Measurements from ENCODE around the gene SNTB2. TPM values are rescaled to one million over a fixed set of nuclear protein-coding genes. Genes with fewer than 3 reads are reported as not detected.
A peak's percentile ranks its signal among the peaks of the same experiment; 100 is the strongest.

SNTB2 gene
- total and polyA plus RNA-seq, 2 of the 4 experiments (the other 2 are of a cell fraction) = 23.5 to 47.5 TPM

DNA sequence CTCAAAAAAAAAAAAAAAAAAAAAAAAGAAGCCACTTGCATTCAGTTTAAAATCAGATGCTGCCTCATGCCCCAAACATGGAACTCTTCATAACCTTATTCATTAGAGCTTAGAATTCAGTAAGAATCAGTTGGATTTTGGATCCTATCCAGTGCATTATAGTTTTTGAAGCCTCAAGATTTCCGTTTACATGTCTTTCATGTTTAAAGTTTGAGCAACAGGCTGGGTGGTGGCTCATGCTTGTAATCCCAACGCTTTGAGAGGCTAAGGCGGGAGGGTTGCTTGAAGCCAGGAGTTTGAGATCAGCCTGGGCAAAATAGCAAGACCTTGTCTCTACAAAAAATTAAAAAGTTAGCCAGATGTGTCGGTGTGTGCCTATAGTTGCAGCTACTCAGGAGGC, 55.0 kb downstream of the SNTB2 start:
- CTCF ChIA-PET = interaction anchor here (0.6 to 0.9 kb wide), 3 partner anchors 20 to 53 kb away, joined by 3 to 5 read pairs (median 4); no protein-coding TSS in a partner anchor
- DNase-seq = peak; percentile 76
- H3K18ac ChIP-seq (ENCODE audit: low read depth, low read length) = peak overlapping the region; percentile 20; the same call in 1 of the 2 replicates
- no peak overlapping the region for H3K9ac ChIP-seq (ENCODE audit: low read depth, low read length)
- H3K4me2 ChIP-seq (ENCODE audit: low read depth, low read length) = no peak overlapping the region
- peak overlapping the region; percentile 78; the same call in 1 of the 2 replicates for H2AK5ac ChIP-seq (ENCODE audit: low read depth, low read length)
- dilution Hi-C loops (cut with HindIII; ENCODE audit: low sequenced_read_pairs, unreplicated experiment) = no loop called here
- H4K8ac ChIP-seq (ENCODE audit: low read depth in 2 of 2, low read length in 2 of 2) = peak overlapping the region in 1 of 2 experiments; percentile 68; a peak in 2 of 4 replicates
- peak overlapping the region; percentile 66; the same call in 1 of the 2 replicates for H3K4ac ChIP-seq (ENCODE audit: low read depth, low read length)
- ATAC-seq (ENCODE audit: low read depth) = peak; percentile 31; the same call in 1 of the 2 replicates
- peaks cover 40% of the 10 kb centered on the region; the same call in 1 of the 2 replicates for H4K20me1 ChIP-seq (ENCODE audit: insufficient read depth, low read length)
- no peaks in the 10 kb centered on the region for H3K27me3 ChIP-seq (ENCODE audit: control insufficient read depth, insufficient read depth, low read length)
- no peak overlapping the region for H2AFZ ChIP-seq (replicated peaks; ENCODE audit: low read length, poor library complexity)
- peaks cover 12% of the 10 kb centered on the region for H3K9me1 ChIP-seq (ENCODE audit: insufficient read depth, low read length)
- peaks cover 5% of the 10 kb centered on the region for H3K36me3 ChIP-seq (ENCODE audit: control insufficient read depth, insufficient read depth, low read length)
- H2BK5ac ChIP-seq (ENCODE audit: low read depth, low read length, poor library complexity, severe bottlenecking) = peak overlapping the region; percentile 60
- TF ChIP-seq RAD21 (IDR thresholded peaks at IDR 0.05; ENCODE audit: low read length) (no peak), USF2 (IDR thresholded peaks at IDR 0.05; ENCODE audit: low read depth, low read length) (no peak), POLR2A (IDR thresholded peaks at IDR 0.05; ENCODE audit: low read depth, low read length) (no peak), BHLHE40 (IDR thresholded peaks at IDR 0.05; ENCODE audit: low read depth, low read length) (no peak), CHD1 (IDR thresholded peaks at IDR 0.05; ENCODE audit: low read depth, low read length) (no peak), CEBPB (IDR thresholded peaks at IDR 0.05; ENCODE audit: low read depth, low read length) (no peak), SMC3 (IDR thresholded peaks at IDR 0.05; ENCODE audit: low read depth, low read length) (no peak), MXI1 (IDR thresholded peaks at IDR 0.05; ENCODE audit: borderline replicate concordance, low read depth, low read length) (no peak)
- TF ChIP-seq, protein P1, sequence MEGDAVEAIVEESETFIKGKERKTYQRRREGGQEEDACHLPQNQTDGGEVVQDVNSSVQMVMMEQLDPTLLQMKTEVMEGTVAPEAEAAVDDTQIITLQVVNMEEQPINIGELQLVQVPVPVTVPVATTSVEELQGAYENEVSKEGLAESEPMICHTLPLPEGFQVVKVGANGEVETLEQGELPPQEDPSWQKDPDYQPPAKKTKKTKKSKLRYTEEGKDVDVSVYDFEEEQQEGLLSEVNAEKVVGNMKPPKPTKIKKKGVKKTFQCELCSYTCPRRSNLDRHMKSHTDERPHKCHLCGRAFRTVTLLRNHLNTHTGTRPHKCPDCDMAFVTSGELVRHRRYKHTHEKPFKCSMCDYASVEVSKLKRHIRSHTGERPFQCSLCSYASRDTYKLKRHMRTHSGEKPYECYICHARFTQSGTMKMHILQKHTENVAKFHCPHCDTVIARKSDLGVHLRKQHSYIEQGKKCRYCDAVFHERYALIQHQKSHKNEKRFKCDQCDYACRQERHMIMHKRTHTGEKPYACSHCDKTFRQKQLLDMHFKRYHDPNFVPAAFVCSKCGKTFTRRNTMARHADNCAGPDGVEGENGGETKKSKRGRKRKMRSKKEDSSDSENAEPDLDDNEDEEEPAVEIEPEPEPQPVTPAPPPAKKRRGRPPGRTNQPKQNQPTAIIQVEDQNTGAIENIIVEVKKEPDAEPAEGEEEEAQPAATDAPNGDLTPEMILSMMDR (conservative IDR thresholded peaks at IDR 0.05; ENCODE audit: low read depth, low read length) = no peak
- H3K27ac ChIP-seq (ENCODE audit: insufficient read depth, low read length) = peak overlapping the region; percentile 63; the same call in 1 of the 2 replicates
- 73% methylated on average over 3 of the region's 4 CpGs; no CpG with 5 or more reads in 1 of the 2 experiments for WGBS, 2 experiments (ENCODE audit: extremely low coverage in 2 of 2, insufficient read length in 1 of 2)
- no peaks in the 10 kb centered on the region for H3K9me3 ChIP-seq (ENCODE audit: control insufficient read depth, insufficient read depth, low read length)
- no peak overlapping the region for H2BK120ac ChIP-seq (ENCODE audit: low read depth, low read length)
- H3K4me1 ChIP-seq (ENCODE audit: control insufficient read depth, insufficient read depth, low read length) = peaks cover 14% of the 10 kb centered on the region
- POLR2A ChIA-PET (ENCODE audit: unreplicated experiment) = interaction anchor here (0.7 kb wide), 1 partner anchor 53 kb away, joined by 10 read pairs; no protein-coding TSS in a partner anchor
- no peak overlapping the region for H3K4me3 ChIP-seq (ENCODE audit: insufficient read depth, low read depth, low read length)
- no peak overlapping the region for H3K56ac ChIP-seq (ENCODE audit: extremely low read depth, insufficient read depth, low read length)
- in situ Hi-C loops (cut with MboI; ENCODE audit: low sequenced_read_pairs) = no loop called here
- H4K5ac ChIP-seq (ENCODE audit: low read depth, low read length) = peak overlapping the region; percentile 39; the same call in 1 of the 2 replicates
- BruUV-seq (replicated peaks) = no TSS peak
- H3K23ac ChIP-seq (ENCODE audit: low read depth, low read length) = no peak overlapping the region
- peaks cover 30 to 76% of the 10 kb centered on the region in 2 experiments for H3K79me1 ChIP-seq (ENCODE audit: low read depth in 1 of 2, low read length in 2 of 2)
- intact Hi-C loops (cut with micrococcal nuclease) = no loop called here
- H2BK20ac ChIP-seq (ENCODE audit: low read depth, low read length) = no peak overlapping the region
- H3K14ac ChIP-seq (replicated peaks; ENCODE audit: low read depth, low read length) = peak overlapping the region; percentile 72; the same call in 1 of the 2 replicates
- H2BK15ac ChIP-seq (ENCODE audit: low read depth, low read length) = no peak overlapping the region; the same call in 2 of the 3 replicates
- no peak overlapping the region for H4K91ac ChIP-seq (ENCODE audit: insufficient read depth, low read depth, low read length)
- H2AK9ac ChIP-seq (replicated peaks; ENCODE audit: low read depth, low read length, poor library complexity) = no peak overlapping the region

Data from IMR-90 (cell line).